Endothelial cell of umbilical vein (primary cell): ENCODE data around the gene COQ3. TPM values are rescaled to one million over a fixed set of nuclear protein-coding genes. Genes with fewer than 3 reads are reported as not detected.

Source experiments
- BruUV-seq: library from RNA; stranded (reverse); fragments of 400-500 nt; replicated peaks from 2 replicates; lab custom pipeline; 2021; lab: Mats Ljungman, UMichigan
- CTCF ChIA-PET: fragments of 300-600, 350-600 bp; sonication (Branson Sonifier 250); formaldehyde crosslinking; loops from one replicate; lab custom pipeline; 2021; ENCODE audit warnings: antibody characterized with exemption, inconsistent platforms; lab: Charles Lee
- POLR2A ChIA-PET: fragments of 300-600, 350-600 bp; sonication (Branson Sonifier 250); formaldehyde crosslinking; loops from one replicate; lab custom pipeline; 2021; ENCODE audit warnings: antibody characterized with exemption, inconsistent platforms; lab: Charles Lee
- DNase-seq: peaks from one replicate; pipeline ENCODE4 v3.0.0-alpha.2; 2011; ENCODE audit warnings: low read depth, low spot score
- FAIRE-seq: peaks from 2 replicates; lab custom pipeline; 2011; peaks lifted over from hg19 to GRCh38; lab: Jason Lieb, UNC
- H2AFZ ChIP-seq: 2 replicates; pipeline ENCODE4 v1.6.0; 2012; ENCODE audit warnings: low read depth, low read length, control low read depth, inconsistent platforms
- H3K27ac ChIP-seq: 2 replicates; pipeline ENCODE4 v1.5.1; 2011; ENCODE audit warnings: low read depth, mild to moderate bottlenecking, control low read depth, low read length, moderate library complexity; ENCODE audit not compliant: insufficient read depth
- H3K27me3 ChIP-seq, 2 experiments: 2 replicates each; pipeline versions ENCODE4 v1.6.0 to v1.6.1; 2011; ENCODE audit warnings: low read length in 2 of 2, mixed read lengths in 1 of 2; ENCODE audit not compliant: control insufficient read depth in 2 of 2, insufficient read depth in 2 of 2
- H3K36me3 ChIP-seq, 2 experiments: 2 replicates in 1 of 2; 3 replicates in 1 of 2; pipeline ENCODE4 v1.5.1; 2011; ENCODE audit warnings: low read length in 2 of 2, mild to moderate bottlenecking in 1 of 2, moderate library complexity in 1 of 2; ENCODE audit not compliant: control insufficient read depth in 2 of 2, insufficient read depth in 2 of 2; ENCODE audit errors: extremely low read depth in 1 of 2
- H3K4me1 ChIP-seq: 3 replicates; pipeline ENCODE4 v1.5.1; 2011; ENCODE audit warnings: mild to moderate bottlenecking, low read length; ENCODE audit not compliant: control insufficient read depth, insufficient read depth; ENCODE audit errors: extremely low read depth
- H3K4me2 ChIP-seq: 2 replicates; pipeline ENCODE4 v1.6.1; 2011; ENCODE audit warnings: low read length, control low read depth, mixed read lengths; ENCODE audit not compliant: insufficient read depth
- H3K4me3 ChIP-seq, 3 experiments: fragments of 200-600 bp in 1 of 3; sonication (generic), shearing (Covaris generic) in 1 of 3; replicated peaks in 1 of 3; 2 replicates each; pipeline ENCODE4 v1.5.1; 2011 to 2016; ENCODE audit warnings: control low read depth in 3 of 3, low read length in 3 of 3, mild to moderate bottlenecking in 2 of 3, inconsistent platforms in 1 of 3, low read depth in 1 of 3, moderate library complexity in 1 of 3; ENCODE audit not compliant: insufficient read depth in 1 of 3
- H3K79me2 ChIP-seq: 2 replicates; pipeline ENCODE4 v1.6.0; 2012; ENCODE audit warnings: low read length, inconsistent platforms; ENCODE audit not compliant: control insufficient read depth, insufficient read depth
- H3K9ac ChIP-seq: replicated peaks from 2 replicates; pipeline ENCODE3; 2011; ENCODE audit warnings: low read length, control low read depth; ENCODE audit not compliant: insufficient read depth; ENCODE audit errors: extremely low read depth
- H3K9me1 ChIP-seq: replicated peaks from 3 replicates; pipeline ENCODE4 v1.6.0; 2011; ENCODE audit warnings: mild to moderate bottlenecking, low read length; ENCODE audit not compliant: control insufficient read depth, insufficient read depth; ENCODE audit errors: extremely low read depth
- H3K9me3 ChIP-seq: replicated peaks from 2 replicates; pipeline ENCODE4 v1.5.1; 2012; ENCODE audit warnings: low read length, inconsistent platforms; ENCODE audit not compliant: control insufficient read depth, insufficient read depth
- H4K20me1 ChIP-seq: replicated peaks from 2 replicates; pipeline ENCODE3; 2011; ENCODE audit warnings: mild to moderate bottlenecking, low read length; ENCODE audit not compliant: control insufficient read depth, insufficient read depth; ENCODE audit errors: extremely low read depth
- CTCF ChIP-seq, 2 donors: IDR thresholded peaks; 1 replicate in 1 of 2; 2 replicates in 1 of 2; pipeline ENCODE4 v1.5.1; 2011; ENCODE audit warnings: low read length in 2 of 2, mild to moderate bottlenecking in 2 of 2, moderate library complexity in 2 of 2, control low read depth in 1 of 2, inconsistent platforms in 1 of 2, low read depth in 1 of 2; ENCODE audit not compliant: insufficient read depth in 1 of 2; ENCODE audit errors: extremely low read depth in 1 of 2
- EZH2 ChIP-seq: IDR thresholded peaks from 2 replicates; pipeline ENCODE4 v1.6.1; 2012; ENCODE audit warnings: borderline replicate concordance, low read depth, mild to moderate bottlenecking, moderate library complexity, low read length, inconsistent platforms; ENCODE audit not compliant: severe bottlenecking
- FOS ChIP-seq: IDR thresholded peaks from 2 replicates; pipeline ENCODE4 v1.6.1; 2011; ENCODE audit warnings: mild to moderate bottlenecking, low read length, moderate library complexity, borderline replicate concordance; ENCODE audit not compliant: insufficient read depth
- GATA2 ChIP-seq: IDR thresholded peaks from 2 replicates; pipeline ENCODE4 v1.7.0; 2011; ENCODE audit warnings: low read depth, mild to moderate bottlenecking, moderate library complexity, mixed read lengths, low read length; ENCODE audit not compliant: insufficient read length, insufficient read depth
- JUN ChIP-seq: IDR thresholded peaks from 2 replicates; pipeline ENCODE4 v1.6.1; 2011; ENCODE audit warnings: borderline replicate concordance, low read depth; ENCODE audit not compliant: insufficient read length, insufficient read depth
- MAX ChIP-seq: IDR thresholded peaks from 2 replicates; pipeline ENCODE4 v1.6.1; 2011; ENCODE audit not compliant: insufficient read depth, insufficient read length
- MYC ChIP-seq: IDR thresholded peaks from one replicate; pipeline ENCODE4 v1.6.1; 2011; ENCODE audit warnings: mild to moderate bottlenecking, low read depth, low read length
- POLR2A ChIP-seq: IDR thresholded peaks from 2 replicates; pipeline ENCODE4 v1.6.1; 2012; ENCODE audit warnings: low read depth, mild to moderate bottlenecking, control low read depth, low read length
- POLR2AphosphoS5 ChIP-seq: IDR thresholded peaks from 2 replicates; pipeline ENCODE4 v1.6.1; 2012; ENCODE audit warnings: low read depth, mild to moderate bottlenecking, control low read depth, low read length, moderate library complexity; ENCODE audit not compliant: insufficient read depth
- dilution Hi-C: fragments of 300-500 bp; cut with MboI; formaldehyde crosslinking; loops from one replicate; pipeline ENCODE4 v1.15.0; 2019; ENCODE audit warnings: low sequenced_read_pairs; ENCODE audit not compliant: extremely low pct_ligation_motif_present
- intact Hi-C: fragments of 100-400 bp; cut with micrococcal nuclease; formaldehyde crosslinking; loops from one replicate; pipeline ENCODE4 v1.10.0; 2022
- polyA plus RNA-seq, 4 experiments: library from polyadenylated mRNA; depleted of rRNA in 3 of 4; stranded (reverse) in 3 of 4; unstranded in 1 of 4; fragments of >200 nt; gene quantifications; 2 replicates each; pipeline versions ENCODE4 v1.2.1 to v1.2.3, GENCODE V29; 2011 to 2012; ENCODE audit warnings: missing spikeins in 1 of 4
- total RNA-seq: library from RNA; stranded (reverse); gene quantifications from 2 replicates; pipeline ENCODE4 v1.2.3, GENCODE V29; 2021

Gene COQ3
- total and polyA plus RNA-seq, 2 donors (not counting 3 experiments of a cell fraction or from before 2014, with no cell fraction given): 4.0 to 7.5 TPM

- ChIA-PET POLR2A (no interaction called here), CTCF (interaction anchor here (0.8 to 1.7 kb wide), 6 partner anchors 8 to 79 kb away, joined by 3 to 5 read pairs (median 3); partner anchors contain the start of gene PNISR)
- no peak for FAIRE-seq
- intact Hi-C loops: no loop called here
- Histone ChIP-seq H3K36me3 (peaks cover 11 to 30% of the 10 kb centered on the region in 2 experiments), H4K20me1 (no peaks in the 10 kb centered on the region), H3K4me2 (no peak overlapping the region), H3K9ac (no peak overlapping the region), H3K27ac (no peak overlapping the region), H3K79me2 (peaks cover 37% of the 10 kb centered on the region), H3K9me1 (no peaks in the 10 kb centered on the region), H2AFZ (no peak overlapping the region), H3K9me3 (no peaks in the 10 kb centered on the region), H3K4me3 (no peak overlapping the region), H3K4me1 (no peaks in the 10 kb centered on the region), H3K27me3 (no peaks in the 10 kb centered on the region)
- TF ChIP-seq GATA2 (no peak), POLR2AphosphoS5 (no peak), MAX (no peak), JUN (no peak), CTCF (IDR thresholded peaks at IDR 0.05; ENCODE audit: extremely low read depth in 1 of 2, insufficient read depth in 1 of 2, low read depth in 1 of 2, low read length in 2 of 2) (no peak), FOS (no peak), EZH2 (no peak), POLR2A (no peak), MYC (no peak)
- no peak for DNase-seq
- BruUV-seq: no TSS peak
- dilution Hi-C loops: no loop called here
These were observed 15.7 kb upstream of the COQ3 start for GRCh38 chr6:99409672-99410071.
